OCI-LY7 (cell line): ENCODE measurements around the gene TMEM127. TPM values are rescaled to one million over a fixed set of nuclear protein-coding genes. Genes with fewer than 3 reads are reported as not detected.
"Not testable (repeated sequence)": the region's sequence is repeated elsewhere in the genome, so short reads cannot be mapped to it uniquely, and the experiment has no call there.

Experiments used
- BruUV-seq: library from RNA; stranded (reverse); fragments of 400-500 nt; replicated peaks from 2 replicates; lab custom pipeline; 2021; lab: Mats Ljungman, UMichigan
- CTCF ChIA-PET: fragments of 300-600 bp; sonication (Branson Sonifier 250); formaldehyde crosslinking; loops from one replicate; lab custom pipeline; 2022; ENCODE audit warnings: antibody characterized with exemption; ENCODE audit not compliant: unreplicated experiment; lab: Charles Lee
- POLR2A ChIA-PET: fragments of 300-600 bp; sonication (Branson Sonifier 250); formaldehyde crosslinking; loops from one replicate; lab custom pipeline; 2022; ENCODE audit warnings: antibody characterized with exemption; lab: Charles Lee
- DNase-seq: peaks from one replicate; pipeline ENCODE4 v3.0.0-alpha.2; 2015; ENCODE audit warnings: low spot score
- H2AFZ ChIP-seq: fragments of 200-600 bp; sonication (generic), shearing (Covaris generic); 2 replicates; pipeline ENCODE4 v1.6.1; 2014; ENCODE audit warnings: mild to moderate bottlenecking, antibody characterized with exemption, low read length, moderate library complexity
- H3K27ac ChIP-seq: fragments of 200-600 bp; sonication (generic); 2 replicates; pipeline ENCODE4 v1.5.1; 2014; ENCODE audit warnings: mixed run types, low read depth, mild to moderate bottlenecking, moderate library complexity, low read length, inconsistent platforms; ENCODE audit not compliant: poor library complexity, severe bottlenecking
- H3K36me3 ChIP-seq: fragments of 200-600 bp; sonication (generic); 2 replicates; pipeline ENCODE4 v1.6.1; 2014; ENCODE audit warnings: mild to moderate bottlenecking, antibody characterized with exemption, low read length, moderate library complexity, mixed read lengths; ENCODE audit not compliant: insufficient read depth
- H3K4me1 ChIP-seq: fragments of 200-600 bp; sonication (generic); 2 replicates; pipeline ENCODE4 v1.5.1; 2014; ENCODE audit warnings: mild to moderate bottlenecking, low read length; ENCODE audit not compliant: insufficient read depth, poor library complexity, severe bottlenecking
- H3K4me2 ChIP-seq: fragments of 200-600 bp; sonication (generic); 2 replicates; pipeline ENCODE4 v1.6.1; 2014; ENCODE audit warnings: mild to moderate bottlenecking, low read length
- H3K4me3 ChIP-seq: fragments of 200-600 bp; sonication (generic); 2 replicates; pipeline ENCODE4 v1.5.1; 2014; ENCODE audit warnings: mild to moderate bottlenecking, low read depth, low read length; ENCODE audit not compliant: poor library complexity, severe bottlenecking
- H3K79me2 ChIP-seq: fragments of 200-600 bp; sonication (generic); 2 replicates; pipeline ENCODE4 v1.6.1; 2016; ENCODE audit warnings: low read depth, mild to moderate bottlenecking, low read length, moderate library complexity, mixed read lengths; ENCODE audit not compliant: insufficient read depth
- H3K9me2 ChIP-seq: fragments of 200-600 bp; sonication (generic); 2 replicates; pipeline ENCODE4 v1.6.1; 2016; ENCODE audit warnings: mild to moderate bottlenecking, low read length, mixed read lengths; ENCODE audit not compliant: insufficient read depth
- H3K9me3 ChIP-seq: fragments of 200-600 bp; sonication (generic); 2 replicates; pipeline ENCODE4 v1.6.1; 2014; ENCODE audit warnings: mild to moderate bottlenecking, mixed run types, low read length, mixed read lengths
- H4K20me1 ChIP-seq: fragments of 200-600 bp; sonication (generic); 2 replicates; pipeline ENCODE4 v1.6.1; 2014; ENCODE audit warnings: mild to moderate bottlenecking, antibody characterized with exemption, low read length, moderate library complexity, mixed read lengths; ENCODE audit not compliant: insufficient read depth
- EZH2phosphoT487 ChIP-seq: fragments of 200-600 bp; sonication (generic); IDR thresholded peaks from 2 replicates; pipeline ENCODE4 v1.6.1; 2018; ENCODE audit warnings: low read depth, borderline replicate concordance, mild to moderate bottlenecking, mixed run types, antibody characterized with exemption, low read length, moderate library complexity, mixed read lengths
- intact Hi-C: fragments of 100-400 bp; cut with micrococcal nuclease; formaldehyde crosslinking; loops from one replicate; pipeline ENCODE4 v1.10.0; 2022; ENCODE audit not compliant: unreplicated experiment
- total RNA-seq, 2 experiments: library from RNA; depleted of rRNA in 1 of 2; stranded (reverse); fragments of >200 nt in 1 of 2; shearing (Covaris generic) in 1 of 2; gene quantifications; 2 replicates each; pipeline ENCODE4 v1.2.3, GENCODE V29; 2014 to 2022
- TF ChIP-seq, protein P1 (sequence below): fragments of 200-600 bp; sonication (generic); conservative IDR thresholded peaks from 2 replicates; pipeline ENCODE4 v1.5.1; 2014; ENCODE audit warnings: mild to moderate bottlenecking, antibody characterized with exemption, low read length, moderate library complexity, mixed read lengths

TMEM127 gene
- total RNA-seq, 2 experiments from 2014 or later = 12.1 to 20.4 TPM

DNA sequence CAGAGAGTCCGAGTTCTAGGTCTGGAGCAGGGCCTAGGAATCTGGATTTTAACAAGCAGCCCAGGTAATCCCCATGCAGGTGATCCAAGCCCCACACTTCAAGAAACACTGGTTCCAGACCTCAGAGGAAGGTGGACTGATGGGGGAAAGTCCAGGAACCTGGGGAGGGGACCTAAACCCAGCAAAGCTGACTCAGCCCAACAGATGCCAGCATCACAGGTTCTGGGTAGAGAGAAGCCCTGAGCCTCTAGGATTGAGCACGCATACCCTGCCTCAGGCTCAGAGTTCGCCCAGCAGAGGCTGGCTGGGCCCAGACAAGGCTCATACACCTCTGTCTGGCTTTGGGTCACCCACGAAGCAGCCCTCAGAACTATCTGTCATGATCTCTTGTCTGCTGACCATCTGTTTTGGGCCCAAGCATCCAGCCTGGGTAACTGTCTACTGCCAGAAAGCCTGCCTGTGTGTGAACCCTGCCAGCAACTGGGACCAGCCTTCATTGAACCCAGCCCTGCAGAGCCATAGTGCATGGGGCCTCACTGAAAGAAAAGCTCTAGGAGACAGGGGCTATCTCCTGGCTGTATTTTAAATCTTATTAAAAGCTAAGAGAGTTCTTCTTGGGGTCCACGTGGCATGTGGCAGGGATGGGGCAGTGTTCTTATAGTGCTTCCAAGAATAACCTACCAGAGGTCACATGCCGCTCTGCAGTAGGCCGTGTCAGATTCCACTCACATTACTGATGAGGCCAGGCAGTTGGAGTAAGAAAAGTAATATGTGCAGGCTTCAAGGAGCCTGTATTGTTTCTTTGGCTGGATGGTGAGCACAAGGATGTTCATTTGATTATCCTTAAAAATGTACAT lies 7.4 kb downstream of the TMEM127 start:
- Histone ChIP-seq H3K4me3 (no peak overlapping the region), H3K4me2 (no peak overlapping the region), H4K20me1 (no peaks in the 10 kb centered on the region; the same call in 1 of the 2 replicates), H3K9me3 (no peaks in the 10 kb centered on the region), H2AFZ (no peak overlapping the region), H3K79me2 (peaks cover 14% of the 10 kb centered on the region; the same call in 1 of the 2 replicates), H3K27ac (no peak overlapping the region), H3K4me1 (peaks cover 21% of the 10 kb centered on the region), H3K9me2 (no peaks in the 10 kb centered on the region), H3K36me3 (peaks cover 72% of the 10 kb centered on the region)
- DNase-seq = no peak
- intact Hi-C loops = no loop called here
- ChIA-PET CTCF (interaction anchor here (1.9 kb wide), 1 partner anchor 12 kb away, joined by 6 read pairs; no protein-coding TSS in a partner anchor), POLR2A (no interaction called here)
- TF ChIP-seq, protein P1, sequence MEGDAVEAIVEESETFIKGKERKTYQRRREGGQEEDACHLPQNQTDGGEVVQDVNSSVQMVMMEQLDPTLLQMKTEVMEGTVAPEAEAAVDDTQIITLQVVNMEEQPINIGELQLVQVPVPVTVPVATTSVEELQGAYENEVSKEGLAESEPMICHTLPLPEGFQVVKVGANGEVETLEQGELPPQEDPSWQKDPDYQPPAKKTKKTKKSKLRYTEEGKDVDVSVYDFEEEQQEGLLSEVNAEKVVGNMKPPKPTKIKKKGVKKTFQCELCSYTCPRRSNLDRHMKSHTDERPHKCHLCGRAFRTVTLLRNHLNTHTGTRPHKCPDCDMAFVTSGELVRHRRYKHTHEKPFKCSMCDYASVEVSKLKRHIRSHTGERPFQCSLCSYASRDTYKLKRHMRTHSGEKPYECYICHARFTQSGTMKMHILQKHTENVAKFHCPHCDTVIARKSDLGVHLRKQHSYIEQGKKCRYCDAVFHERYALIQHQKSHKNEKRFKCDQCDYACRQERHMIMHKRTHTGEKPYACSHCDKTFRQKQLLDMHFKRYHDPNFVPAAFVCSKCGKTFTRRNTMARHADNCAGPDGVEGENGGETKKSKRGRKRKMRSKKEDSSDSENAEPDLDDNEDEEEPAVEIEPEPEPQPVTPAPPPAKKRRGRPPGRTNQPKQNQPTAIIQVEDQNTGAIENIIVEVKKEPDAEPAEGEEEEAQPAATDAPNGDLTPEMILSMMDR = no peak
- TF ChIP-seq EZH2phosphoT487 = no peak
- BruUV-seq = no TSS peak

DNA sequence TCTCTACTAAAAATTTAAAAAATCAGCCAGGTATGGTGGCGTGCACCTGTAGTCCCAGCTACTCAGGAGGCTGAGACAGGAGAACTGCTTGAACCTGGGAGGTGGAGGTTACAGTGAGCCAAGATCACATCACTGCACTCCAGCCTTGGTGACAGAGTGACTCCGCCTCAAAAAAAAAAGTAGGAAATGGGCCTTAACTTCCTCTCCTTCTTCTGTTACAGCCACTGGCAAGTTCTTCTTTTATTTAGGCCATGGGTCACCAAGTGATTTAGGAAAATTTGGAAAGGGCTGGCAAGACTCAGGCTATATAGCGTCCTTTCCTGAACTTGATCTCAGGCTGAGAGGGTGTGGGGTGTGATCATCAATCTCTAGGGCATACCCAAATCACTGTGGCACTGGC lies 8.1 kb downstream of the TMEM127 start:
- POLR2A ChIA-PET = not testable (repeated sequence)

DNA sequence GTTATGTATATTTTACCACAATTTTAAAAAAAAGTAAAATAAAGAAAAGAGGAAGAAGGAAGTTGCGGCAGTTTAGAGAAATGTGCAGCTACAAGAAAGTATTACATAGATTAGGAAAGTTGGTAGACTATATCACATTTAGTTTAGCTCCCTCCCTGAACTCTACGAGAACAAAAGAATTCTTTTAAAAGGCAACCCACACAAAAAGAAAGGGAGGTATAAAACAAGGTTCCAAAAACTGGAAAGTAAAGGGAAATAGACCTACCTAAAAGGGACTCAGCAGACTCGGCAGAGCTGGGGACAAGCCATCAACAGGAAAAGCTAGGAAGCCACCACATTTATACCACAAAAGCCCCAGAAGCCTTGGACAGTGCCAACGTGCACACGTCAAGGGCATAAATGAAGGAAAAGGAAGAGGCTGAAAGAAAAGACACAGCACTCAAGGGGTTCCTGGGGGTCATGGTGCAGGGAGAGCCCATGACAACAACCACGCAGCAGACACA lies 9.1 kb downstream of the TMEM127 start:
- Histone ChIP-seq H3K4me3 (no peak overlapping the region), H2AFZ (no peak overlapping the region), H3K4me1 (peaks cover 21% of the 10 kb centered on the region), H3K27ac (no peak overlapping the region), H3K79me2 (peaks cover 6% of the 10 kb centered on the region; the same call in 1 of the 2 replicates), H3K4me2 (no peak overlapping the region), H4K20me1 (no peaks in the 10 kb centered on the region), H3K9me3 (no peaks in the 10 kb centered on the region), H3K36me3 (peaks cover 80% of the 10 kb centered on the region), H3K9me2 (no peaks in the 10 kb centered on the region)
- intact Hi-C loops = no loop called here
- no peak for TF ChIP-seq EZH2phosphoT487
- TF ChIP-seq, protein P1 = no peak
- DNase-seq = no peak
- no TSS peak for BruUV-seq
- ChIA-PET CTCF (no interaction called here), POLR2A (interaction anchor here (0.7 to 1.7 kb wide), 4 partner anchors 10 to 313 kb away, joined by 5 to 7 read pairs (median 6); no protein-coding TSS in a partner anchor)

More for the DNA sequence above, 8.1 kb downstream of the TMEM127 start:
- CTCF ChIA-PET, H3K4me3 ChIP-seq, intact Hi-C loops, DNase-seq, H2AFZ ChIP-seq, H3K4me2 ChIP-seq, BruUV-seq, H3K9me3 ChIP-seq, H3K9me2 ChIP-seq, H3K27ac ChIP-seq, H4K20me1 ChIP-seq: not testable (repeated sequence)
- Histone ChIP-seq H3K79me2 (peaks cover 12% of the 10 kb centered on the region; the same call in 1 of the 2 replicates), H3K36me3 (peaks cover 78% of the 10 kb centered on the region), H3K4me1 (peaks cover 21% of the 10 kb centered on the region)
